RKO (cell line): Measurements from ENCODE around the gene LRRN4.
A peak's percentile ranks its signal among the peaks of the same experiment; 100 is the strongest.
"Not testable (repeated sequence)": the region's sequence is repeated elsewhere in the genome, so short reads cannot be mapped to it uniquely, and the experiment has no call there.

ENCODE experiments used
- DNase-seq: peaks from one replicate; pipeline ENCODE4 v3.0.0-alpha.2; 2016; ENCODE audit warnings: low spot score

The LRRN4 gene

DNA sequence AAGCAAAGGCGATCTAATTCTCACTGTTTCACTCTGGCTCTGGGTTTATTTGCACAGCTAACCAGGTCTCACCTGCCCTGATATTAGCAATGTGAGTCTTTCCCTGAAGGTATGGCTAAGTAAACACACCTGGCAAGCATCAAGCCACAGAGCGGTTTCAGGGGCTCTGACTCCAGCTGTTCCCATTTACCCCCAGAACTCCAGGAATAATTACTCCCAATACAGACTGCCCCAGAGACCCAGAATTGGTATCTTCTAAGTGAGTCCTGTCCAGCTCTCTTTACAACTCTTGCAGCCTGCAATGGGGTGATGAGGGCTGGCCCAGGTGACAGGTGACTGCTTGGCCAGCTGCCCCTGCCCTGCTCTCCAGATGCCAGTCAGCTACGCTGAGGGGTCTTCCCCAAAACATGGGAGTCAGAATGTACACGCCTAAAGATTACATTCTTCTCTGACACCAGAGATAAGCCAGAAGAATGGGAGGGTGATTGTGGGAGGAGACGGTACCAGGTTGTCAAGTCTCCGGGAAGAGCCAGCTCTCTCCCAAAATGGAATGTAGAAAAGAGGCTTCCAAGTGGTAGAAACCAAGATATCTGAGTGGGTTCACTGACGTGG is 4.9 kb upstream of the LRRN4 start:
- DNase-seq: no peak

- no peak for DNase-seq
Observed at GRCh38 chr20:6057691-6058090, 3.8 kb upstream of the LRRN4 start.

DNA sequence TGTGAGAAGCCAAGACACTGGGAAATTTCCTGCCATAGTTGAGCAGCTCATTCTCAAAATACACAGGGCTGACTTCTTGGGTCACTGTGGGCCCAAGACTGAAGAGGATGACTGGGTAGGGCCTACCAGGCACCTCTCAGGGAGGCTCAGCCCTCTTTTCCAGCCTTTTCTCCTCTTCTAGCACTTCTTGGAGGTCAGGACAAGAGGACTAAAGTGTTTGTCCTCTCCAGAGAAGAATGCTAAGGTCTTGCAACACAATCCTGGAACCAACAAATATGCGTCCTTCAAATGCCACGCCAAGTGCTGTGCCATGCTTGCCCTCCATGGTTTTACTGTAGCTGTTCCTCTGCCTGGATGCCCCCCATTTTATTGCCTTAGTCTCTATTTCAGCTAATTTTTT is 3.3 kb upstream of the LRRN4 start:
- DNase-seq: no peak

DNA sequence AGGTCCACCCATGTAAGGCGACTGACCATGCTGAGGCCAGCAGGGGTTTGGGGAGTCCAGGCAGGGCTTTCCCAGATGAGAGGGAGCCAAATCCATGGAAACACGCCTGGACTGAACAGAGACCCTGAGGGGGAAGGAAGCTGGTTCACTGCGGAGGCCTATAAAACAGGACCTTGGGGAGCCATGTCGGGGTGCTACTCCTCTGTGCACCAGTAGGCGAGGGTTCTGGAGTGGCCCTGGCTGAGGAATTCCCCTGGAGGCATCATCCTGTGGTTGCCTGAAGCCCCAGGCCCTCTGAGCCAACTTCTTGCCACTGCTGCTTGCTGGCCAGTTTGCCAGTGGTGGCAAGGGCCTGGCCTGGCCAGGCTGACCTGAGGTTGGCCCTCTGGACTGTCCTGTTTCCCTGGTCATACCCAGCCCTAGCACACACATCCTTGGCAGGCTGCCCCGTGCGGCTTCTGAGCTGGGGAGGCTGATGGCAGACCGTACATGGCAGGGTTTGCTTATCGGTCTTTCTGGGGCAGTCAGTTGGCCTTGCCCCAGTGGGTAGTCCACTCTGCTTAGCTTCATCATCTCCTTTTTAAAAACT is 2.2 kb upstream of the LRRN4 start:
- peak; percentile 25 for DNase-seq

GRCh38 chr20:6055161-6055783 is 1.4 kb upstream of the LRRN4 start:
- peak; percentile 51 for DNase-seq

- peak; percentile 62 for DNase-seq
Observed at GRCh38 chr20:6054689-6055051, 810 bp upstream of the LRRN4 start.

GRCh38 chr20:6053064-6053775 is 640 bp downstream of the LRRN4 start:
- no peak for DNase-seq

DNA sequence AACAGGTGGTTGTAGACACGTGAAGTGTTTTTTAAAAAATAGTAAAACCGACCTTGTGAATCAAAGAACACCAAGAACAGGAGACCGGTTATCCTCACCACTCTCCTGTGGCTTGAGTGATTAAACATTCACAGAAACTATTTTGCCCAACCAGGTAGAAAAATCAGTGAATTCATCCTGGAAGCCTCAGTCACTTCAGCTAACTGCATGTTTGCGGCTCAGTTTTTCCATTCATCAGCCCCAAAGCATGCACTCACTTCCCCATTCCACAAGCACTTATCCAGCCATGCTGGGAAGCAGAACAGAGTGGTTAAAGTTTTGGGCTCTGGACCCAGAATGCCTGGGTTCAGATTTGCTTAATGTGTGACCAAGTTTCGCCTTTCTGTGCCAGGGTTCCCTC is 2.4 kb downstream of the LRRN4 start:
- no peak for DNase-seq

DNA sequence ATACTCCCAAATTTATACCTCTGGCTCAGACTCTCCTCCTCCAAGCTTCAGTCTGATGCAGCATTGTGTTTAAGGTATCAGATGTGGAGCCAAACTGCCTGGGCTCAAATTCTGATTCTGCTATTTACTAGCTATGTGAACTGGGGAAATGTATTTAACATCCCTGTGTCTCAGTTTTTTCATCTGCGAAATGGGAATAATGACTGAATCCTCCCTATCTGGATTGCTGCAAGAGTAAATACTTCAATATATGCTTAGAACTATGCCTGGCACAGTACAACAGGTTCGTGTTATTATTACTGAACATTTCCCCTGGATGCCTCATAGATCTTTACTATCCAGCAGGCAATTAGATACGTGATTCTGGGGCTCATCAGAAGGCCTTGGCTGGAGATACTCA is 5.5 kb downstream of the LRRN4 start:
- DNase-seq: no peak

- no peak for DNase-seq
Observed at GRCh38 chr20:6046432-6046831, 7.4 kb downstream of the LRRN4 start.

GRCh38 chr20:6045566-6045965 is 8.3 kb downstream of the LRRN4 start:
- no peak for DNase-seq

- DNase-seq: no peak
Observed at GRCh38 chr20:6044115-6044514, 9.7 kb downstream of the LRRN4 start.

GRCh38 chr20:6041808-6042265 is 12.0 kb downstream of the LRRN4 start:
- no peak for DNase-seq

- no peak for DNase-seq
Observed at GRCh38 chr20:6040958-6041807, 12.7 kb downstream of the LRRN4 start.

- DNase-seq: no peak
Observed at GRCh38 chr20:6040540-6040939, 13.3 kb downstream of the LRRN4 start.

- DNase-seq: no peak
Observed at GRCh38 chr20:6039766-6040165, 14.1 kb downstream of the LRRN4 start.

DNA sequence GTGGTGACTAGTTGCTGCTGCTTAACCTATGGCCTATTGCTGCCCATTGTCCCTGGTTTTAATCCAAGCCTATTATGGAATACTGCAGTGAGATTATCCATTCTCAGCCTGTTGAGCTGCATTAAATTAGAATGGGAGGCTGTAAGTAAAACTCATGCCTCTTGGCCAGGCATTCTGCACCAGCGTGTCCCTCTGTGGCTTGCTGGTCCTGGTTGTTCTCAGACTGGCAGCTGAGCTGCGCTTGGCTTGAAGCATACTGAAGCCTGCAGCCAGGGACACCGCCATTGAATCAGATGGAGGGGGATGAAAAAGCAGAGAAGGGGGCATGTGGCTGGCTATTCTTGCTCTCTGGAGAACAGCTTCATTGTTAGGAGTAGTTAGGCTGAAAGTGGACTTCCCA is 15.6 kb downstream of the LRRN4 start:
- no peak for DNase-seq

- no peak for DNase-seq
Observed at GRCh38 chr20:6037082-6037481, 16.8 kb downstream of the LRRN4 start.

GRCh38 chr20:6036213-6036612 is 17.6 kb downstream of the LRRN4 start:
- DNase-seq: no peak

DNA sequence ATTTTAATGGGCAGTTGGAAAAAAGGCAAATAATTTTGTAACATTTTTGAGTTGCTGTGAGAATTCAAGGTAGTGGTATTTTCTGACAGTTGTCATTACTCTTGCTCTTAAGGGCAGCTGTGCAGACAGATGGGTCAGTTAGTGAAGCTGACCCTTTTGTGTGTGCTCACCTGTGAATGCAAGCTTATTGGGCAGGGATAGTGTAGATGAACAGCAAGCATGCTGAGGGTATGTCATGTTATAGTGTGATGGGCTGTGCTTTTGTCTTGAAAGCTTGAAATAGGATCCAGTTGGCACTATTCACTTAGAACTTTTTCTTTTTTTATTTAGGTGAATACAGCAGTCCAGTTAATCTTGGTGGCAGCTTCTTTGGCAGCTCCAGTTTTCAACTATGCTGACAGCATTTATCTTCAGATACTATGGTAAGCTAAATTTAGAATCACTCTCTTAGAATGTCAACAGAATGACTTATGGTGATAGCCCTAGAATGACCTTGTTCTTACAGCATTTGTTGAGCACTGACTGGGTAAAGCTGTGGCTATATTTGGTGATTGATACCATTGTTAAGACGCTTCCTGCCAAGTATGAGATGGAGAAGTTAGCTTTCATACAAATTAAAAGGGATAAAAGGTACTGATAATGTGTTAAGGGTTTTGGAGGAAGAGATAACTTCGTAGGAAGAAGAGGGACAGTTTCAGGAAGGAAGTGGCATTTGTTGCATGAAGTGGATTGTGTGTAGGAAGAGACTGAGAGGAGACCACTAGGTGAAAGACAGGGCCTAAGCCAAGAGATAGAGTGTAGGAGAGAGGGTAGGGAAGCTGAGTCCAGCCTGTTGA is 19.5 kb downstream of the LRRN4 start:
- DNase-seq: peak; percentile 16

DNA sequence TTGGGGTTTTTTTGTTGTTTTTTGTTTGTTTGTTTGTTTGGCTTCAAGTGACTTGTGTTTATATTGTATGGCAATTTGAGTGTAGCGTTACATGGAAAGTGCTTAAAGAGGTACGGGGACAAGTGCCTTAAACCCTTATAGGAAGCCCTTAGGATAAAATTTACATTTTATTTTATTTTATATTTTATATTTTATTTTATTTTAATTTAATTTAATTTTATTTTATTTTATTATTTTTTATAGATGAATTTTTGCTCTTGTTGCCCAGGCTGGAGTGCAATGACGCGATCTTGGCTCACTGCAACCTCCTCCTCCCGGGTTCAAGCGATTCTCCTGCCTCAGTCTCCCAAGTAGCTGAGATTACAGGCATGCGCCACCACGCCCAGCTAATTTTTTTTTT is 21.0 kb downstream of the LRRN4 start:
- DNase-seq: not testable (repeated sequence)
